ENCODE data around the gene ACBD6. TPM values are rescaled to one million over a fixed set of nuclear protein-coding genes. Genes with fewer than 3 reads are reported as not detected.

Gene ACBD6
- total and polyA plus RNA-seq, 10 of the 15 experiments (the other 5 are each of a cell fraction or from before 2014, with no cell fraction given) = 15.0 to 67.3 (median 55.0) TPM

GRCh38 chr1:180488661-180489060, 13.7 kb downstream of the ACBD6 start (continued):
- TF ChIP-seq NFYA (IDR thresholded peaks at IDR 0.05; ENCODE audit: borderline replicate concordance, low read depth, low read length) = no peak

DNA sequence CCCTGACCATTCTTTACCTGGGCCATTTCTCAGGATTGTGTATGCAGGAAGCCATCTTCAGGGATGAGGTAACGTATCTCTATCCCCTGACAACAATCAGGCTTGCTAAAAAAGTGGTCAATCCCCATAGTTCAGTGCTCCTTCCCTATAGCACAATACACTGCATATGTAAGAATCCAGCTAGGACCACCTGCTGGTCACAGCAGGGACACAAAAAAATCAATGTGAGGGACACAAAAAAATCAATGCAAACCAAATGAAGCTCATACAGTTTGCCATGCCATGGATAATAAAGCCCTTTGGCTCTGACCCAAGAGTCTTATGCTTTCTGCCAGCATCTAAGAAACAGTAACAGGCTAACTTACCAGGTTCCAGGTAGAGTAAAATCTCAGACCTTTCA, 16.3 kb downstream of the ACBD6 start:
- POLR2A ChIA-PET = interaction anchor here (0.5 kb wide), 1 partner anchor 26 kb away, joined by 3 read pairs; no protein-coding TSS in a partner anchor
- H3K4me1 ChIP-seq (ENCODE audit: control insufficient read depth, insufficient read depth, low read length) = no peaks in the 10 kb centered on the region
- H2AFZ ChIP-seq (ENCODE audit: control insufficient read depth, low read depth, low read length) = no peak overlapping the region
- peaks cover 1% of the 10 kb centered on the region; the same call in 1 of the 2 replicates for H3K79me2 ChIP-seq (ENCODE audit: control insufficient read depth, insufficient read depth, low read length)
- SMC1A ChIA-PET (ENCODE audit: uncharacterized antibody, unreplicated experiment) = interaction anchor here (0.6 to 1.1 kb wide), 3 partner anchors 11 to 1794 kb away, joined by 4 read pairs; no protein-coding TSS in a partner anchor
- intact Hi-C loops (cut with micrococcal nuclease; ENCODE audit: unreplicated experiment) (no loop called here), in situ Hi-C loops (cut with MboI) (loop anchor here (25.0 kb wide), 1 partner anchor 624 kb away; no protein-coding TSS in a partner anchor)
- DNase-seq (ENCODE audit: low read depth, low spot score) (no peak), FAIRE-seq (no peak), ATAC-seq (no peak)
- no peak overlapping the region for H3K4me2 ChIP-seq (ENCODE audit: control insufficient read depth, insufficient read depth)
- H3K4me3 ChIP-seq = no peak overlapping the region
- no TSS peak for BruUV-seq (replicated peaks)
- H4K20me1 ChIP-seq (ENCODE audit: control insufficient read depth, insufficient read depth) = no peaks in the 10 kb centered on the region
- 86% methylated on average over 1 of the region's 1 CpG for WGBS (ENCODE audit: insufficient coverage, insufficient replicate concordance, low lambda C conversion rate, missing lambda C conversion rate)
- CTCF ChIA-PET = interaction anchor here (1.4 to 1.8 kb wide), 2 partner anchors 233 to 377 kb away, joined by 4 to 7 read pairs; no protein-coding TSS in a partner anchor
- peaks cover 0 to 22% of the 10 kb centered on the region in 2 experiments for H3K36me3 ChIP-seq (ENCODE audit: control insufficient read depth in 2 of 2, insufficient read depth in 2 of 2, low read length in 1 of 2)
- no peaks in the 10 kb centered on the region for H3K27me3 ChIP-seq (replicated peaks in 1 of 2; ENCODE audit: control insufficient read depth in 2 of 2, insufficient read depth in 2 of 2, low read length in 1 of 2)
- H3K9me3 ChIP-seq (replicated peaks; ENCODE audit: control insufficient read depth, insufficient read depth, low read length) = no peaks in the 10 kb centered on the region
- RAD21 ChIA-PET (ENCODE audit: unreplicated experiment) = no interaction called here
- H3K27ac ChIP-seq (ENCODE audit: control insufficient read depth, insufficient read depth) = no peak overlapping the region
- no peak overlapping the region for H3K9ac ChIP-seq (ENCODE audit: control insufficient read depth, insufficient read depth, low read length)
- TF ChIP-seq CBX5 (IDR thresholded peaks at IDR 0.05; ENCODE audit: low read depth) = no peak
- TF ChIP-seq POLR2A (IDR thresholded peaks at IDR 0.05; ENCODE audit: low read depth, low read length) = no peak
- no peak for TF ChIP-seq MYB (IDR thresholded peaks at IDR 0.05; ENCODE audit: borderline replicate concordance, low read depth, low read length)
- no peak for TF ChIP-seq ZNF592 (IDR thresholded peaks at IDR 0.05)
- TF ChIP-seq EED (IDR thresholded peaks at IDR 0.05; ENCODE audit: low read depth) = no peak
- no peak for TF ChIP-seq BCL11A (IDR thresholded peaks at IDR 0.05; ENCODE audit: low read depth, low read length)
- TF ChIP-seq TAF1 (IDR thresholded peaks at IDR 0.05; ENCODE audit: borderline replicate concordance, low read depth, low read length) = no peak
- no peak for TF ChIP-seq DPF2 (IDR thresholded peaks at IDR 0.05)
- TF ChIP-seq POLR2AphosphoS5 (IDR thresholded peaks at IDR 0.05; ENCODE audit: low read length) = no peak
- TF ChIP-seq ZBTB4 (CRISPR knock-in tag; IDR thresholded peaks at IDR 0.05) = no peak
- no peak for TF ChIP-seq ZNF207 (IDR thresholded peaks at IDR 0.05; ENCODE audit: borderline replicate concordance)
- no peak for TF ChIP-seq PML (IDR thresholded peaks at IDR 0.05; ENCODE audit: low read length)
- TF ChIP-seq JUNB (IDR thresholded peaks at IDR 0.05) = no peak
- no peak for TF ChIP-seq ETV6 (conservative IDR thresholded peaks at IDR 0.05 in 1 of 2, IDR thresholded peaks at IDR 0.05 in 1 of 2; ENCODE audit: borderline replicate concordance in 1 of 2, low read depth in 1 of 2)
- no peak for TF ChIP-seq SMARCA5 (IDR thresholded peaks at IDR 0.05)

All from GM12878 (cell line).